K562 (cell line): ENCODE measurements around the gene TNNT1. TPM values are rescaled to one million over a fixed set of nuclear protein-coding genes. Genes with fewer than 3 reads are reported as not detected.

Source experiments
- BHLHE40 ChIP-seq: IDR thresholded peaks from 2 replicates; pipeline ENCODE4 v1.6.1; 2011; ENCODE audit warnings: low read length, improper control_type of control experiment
- CBX1 ChIP-seq: sonication (generic); IDR thresholded peaks from 2 replicates; pipeline ENCODE4 v1.6.1; 2016; ENCODE audit warnings: antibody characterized with exemption, low read depth, mild to moderate bottlenecking
- CCAR2 ChIP-seq: fragments of 200-400 bp; formaldehyde crosslinking; IDR thresholded peaks from 2 replicates; pipeline ENCODE4 v1.6.1; 2017; ENCODE audit warnings: mild to moderate bottlenecking, low read depth, low read length
- DNMT1 ChIP-seq: fragments of 450-650 bp; IDR thresholded peaks from 2 replicates; pipeline ENCODE4 v1.6.1; 2016; ENCODE audit warnings: antibody characterized with exemption, mild to moderate bottlenecking
- ESRRA ChIP-seq: fragments of 450-650 bp; IDR thresholded peaks from 2 replicates; pipeline ENCODE4 v1.6.1; 2014; ENCODE audit warnings: low read depth, mild to moderate bottlenecking, moderate library complexity, borderline replicate concordance
- GABPB2 ChIP-seq: fragments of 250-450 bp; sonication (Bioruptor Pico); conservative IDR thresholded peaks from 2 replicates; pipeline ENCODE4 v1.5.1; 2021; ENCODE audit warnings: mild to moderate bottlenecking
- MAFF ChIP-seq: IDR thresholded peaks from 2 replicates; pipeline ENCODE4 v1.6.1; 2012; ENCODE audit warnings: low read length, improper control_type of control experiment
- MED1 ChIP-seq: sonication (generic); formaldehyde crosslinking; IDR thresholded peaks from 2 replicates; pipeline ENCODE4 v1.8.1; 2023; ENCODE audit warnings: missing genetic modification reagents, borderline replicate concordance
- MEF2A ChIP-seq: IDR thresholded peaks from 2 replicates; pipeline ENCODE4 v1.6.1; 2011; ENCODE audit warnings: low read depth, mild to moderate bottlenecking, low read length, moderate library complexity; ENCODE audit not compliant: control insufficient read depth
- NCOR1 ChIP-seq: fragments of 450-650 bp; IDR thresholded peaks from 2 replicates; pipeline ENCODE4 v1.6.1; 2016; ENCODE audit warnings: mild to moderate bottlenecking, moderate library complexity
- SMAD2 ChIP-seq: fragments of 150-350 bp; IDR thresholded peaks from 2 replicates; pipeline ENCODE4 v1.6.1; 2014; ENCODE audit warnings: low read depth, mild to moderate bottlenecking, low read length
- SMARCB1 ChIP-seq: IDR thresholded peaks from 2 replicates; pipeline ENCODE4 v1.6.1; 2011; ENCODE audit warnings: improper control_type of control experiment, low read depth; ENCODE audit not compliant: insufficient read length
- STAG1 ChIP-seq: sonication (generic); formaldehyde crosslinking; IDR thresholded peaks from 2 replicates; pipeline ENCODE4 v1.5.0; 2020; ENCODE audit warnings: missing genetic modification reagents, borderline replicate concordance
- STAT6 ChIP-seq: sonication (generic); formaldehyde crosslinking; IDR thresholded peaks from 2 replicates; pipeline ENCODE4 v1.8.1; 2023; ENCODE audit warnings: mild to moderate bottlenecking, missing genetic modification reagents
- ZNF561 ChIP-seq: fragments of 450-650 bp; formaldehyde crosslinking; conservative IDR thresholded peaks from 2 replicates; pipeline ENCODE4 v1.4.0; 2020; ENCODE audit warnings: mild to moderate bottlenecking, moderate library complexity
- polyA plus RNA-seq, 8 experiments: library from polyadenylated mRNA; depleted of rRNA in 4 of 8; stranded (reverse) in 5 of 8; unstranded in 3 of 8; fragments of >200 nt; fragmentation: Nextera tagmentation in 2 of 8; fragmentation: Illumina TruSeq in 1 of 8; extraction: Ambion mirVana in 2 of 8; extraction: Trizol in 1 of 8; gene quantifications; 2 replicates each; pipeline versions ENCODE4 v1.2.1 to v1.2.3, GENCODE V29; 2011 to 2014; ENCODE audit warnings: inconsistent platforms in 1 of 8, missing spikeins in 1 of 8
- total RNA-seq, 7 experiments: library from RNA; depleted of rRNA in 6 of 7; stranded (reverse); fragments of >200 nt in 6 of 7; fragmentation: Illumina TruSeq in 2 of 7; extraction: Trizol in 2 of 7; gene quantifications; 2 replicates each; pipeline versions ENCODE4 v1.2.1 to v1.2.3, GENCODE V29; 2011 to 2021; ENCODE audit warnings: low replicate concordance in 1 of 7
- TF ChIP-seq, protein P1 (sequence below), 2 experiments: fragments of 450-650 bp; IDR thresholded peaks; 2 replicates each; pipeline ENCODE4 v1.6.1; 2016; ENCODE audit warnings: mild to moderate bottlenecking in 2 of 2, borderline replicate concordance in 1 of 2, low read depth in 1 of 2, moderate library complexity in 1 of 2
- TF ChIP-seq, protein P2 (sequence below): fragments of 250-450 bp; sonication (Bioruptor Pico); IDR thresholded peaks from 2 replicates; pipeline ENCODE4 v1.5.0; 2021

The TNNT1 gene
- total and polyA plus RNA-seq, 9 of the 15 experiments (the other 6 are each of a cell fraction or from before 2014, with no cell fraction given), result 31.8 to 390 (median 227) TPM

GRCh38 chr19:55117663-55118391 is 31.2 kb downstream of the TNNT1 start (continued):
- TF ChIP-seq STAT6 (no peak), MAFF (no peak), ESRRA (peak; percentile 13; the same call in 1 of the 2 replicates), ZNF561 (CRISPR knock-in tag) (no peak), CCAR2 (no peak), BHLHE40 (no peak), GABPB2 (CRISPR knock-in tag) (no peak), DNMT1 (no peak), STAG1 (CRISPR knock-in tag) (no peak), NCOR1 (no peak), MEF2A (no peak), SMARCB1 (no peak), CBX1 (0 out of 2 replicates have a peak, but pooled peaks have one; percentile 26), MED1 (CRISPR knock-in tag) (no peak), SMAD2 (no peak)
- TF ChIP-seq, protein P1, sequence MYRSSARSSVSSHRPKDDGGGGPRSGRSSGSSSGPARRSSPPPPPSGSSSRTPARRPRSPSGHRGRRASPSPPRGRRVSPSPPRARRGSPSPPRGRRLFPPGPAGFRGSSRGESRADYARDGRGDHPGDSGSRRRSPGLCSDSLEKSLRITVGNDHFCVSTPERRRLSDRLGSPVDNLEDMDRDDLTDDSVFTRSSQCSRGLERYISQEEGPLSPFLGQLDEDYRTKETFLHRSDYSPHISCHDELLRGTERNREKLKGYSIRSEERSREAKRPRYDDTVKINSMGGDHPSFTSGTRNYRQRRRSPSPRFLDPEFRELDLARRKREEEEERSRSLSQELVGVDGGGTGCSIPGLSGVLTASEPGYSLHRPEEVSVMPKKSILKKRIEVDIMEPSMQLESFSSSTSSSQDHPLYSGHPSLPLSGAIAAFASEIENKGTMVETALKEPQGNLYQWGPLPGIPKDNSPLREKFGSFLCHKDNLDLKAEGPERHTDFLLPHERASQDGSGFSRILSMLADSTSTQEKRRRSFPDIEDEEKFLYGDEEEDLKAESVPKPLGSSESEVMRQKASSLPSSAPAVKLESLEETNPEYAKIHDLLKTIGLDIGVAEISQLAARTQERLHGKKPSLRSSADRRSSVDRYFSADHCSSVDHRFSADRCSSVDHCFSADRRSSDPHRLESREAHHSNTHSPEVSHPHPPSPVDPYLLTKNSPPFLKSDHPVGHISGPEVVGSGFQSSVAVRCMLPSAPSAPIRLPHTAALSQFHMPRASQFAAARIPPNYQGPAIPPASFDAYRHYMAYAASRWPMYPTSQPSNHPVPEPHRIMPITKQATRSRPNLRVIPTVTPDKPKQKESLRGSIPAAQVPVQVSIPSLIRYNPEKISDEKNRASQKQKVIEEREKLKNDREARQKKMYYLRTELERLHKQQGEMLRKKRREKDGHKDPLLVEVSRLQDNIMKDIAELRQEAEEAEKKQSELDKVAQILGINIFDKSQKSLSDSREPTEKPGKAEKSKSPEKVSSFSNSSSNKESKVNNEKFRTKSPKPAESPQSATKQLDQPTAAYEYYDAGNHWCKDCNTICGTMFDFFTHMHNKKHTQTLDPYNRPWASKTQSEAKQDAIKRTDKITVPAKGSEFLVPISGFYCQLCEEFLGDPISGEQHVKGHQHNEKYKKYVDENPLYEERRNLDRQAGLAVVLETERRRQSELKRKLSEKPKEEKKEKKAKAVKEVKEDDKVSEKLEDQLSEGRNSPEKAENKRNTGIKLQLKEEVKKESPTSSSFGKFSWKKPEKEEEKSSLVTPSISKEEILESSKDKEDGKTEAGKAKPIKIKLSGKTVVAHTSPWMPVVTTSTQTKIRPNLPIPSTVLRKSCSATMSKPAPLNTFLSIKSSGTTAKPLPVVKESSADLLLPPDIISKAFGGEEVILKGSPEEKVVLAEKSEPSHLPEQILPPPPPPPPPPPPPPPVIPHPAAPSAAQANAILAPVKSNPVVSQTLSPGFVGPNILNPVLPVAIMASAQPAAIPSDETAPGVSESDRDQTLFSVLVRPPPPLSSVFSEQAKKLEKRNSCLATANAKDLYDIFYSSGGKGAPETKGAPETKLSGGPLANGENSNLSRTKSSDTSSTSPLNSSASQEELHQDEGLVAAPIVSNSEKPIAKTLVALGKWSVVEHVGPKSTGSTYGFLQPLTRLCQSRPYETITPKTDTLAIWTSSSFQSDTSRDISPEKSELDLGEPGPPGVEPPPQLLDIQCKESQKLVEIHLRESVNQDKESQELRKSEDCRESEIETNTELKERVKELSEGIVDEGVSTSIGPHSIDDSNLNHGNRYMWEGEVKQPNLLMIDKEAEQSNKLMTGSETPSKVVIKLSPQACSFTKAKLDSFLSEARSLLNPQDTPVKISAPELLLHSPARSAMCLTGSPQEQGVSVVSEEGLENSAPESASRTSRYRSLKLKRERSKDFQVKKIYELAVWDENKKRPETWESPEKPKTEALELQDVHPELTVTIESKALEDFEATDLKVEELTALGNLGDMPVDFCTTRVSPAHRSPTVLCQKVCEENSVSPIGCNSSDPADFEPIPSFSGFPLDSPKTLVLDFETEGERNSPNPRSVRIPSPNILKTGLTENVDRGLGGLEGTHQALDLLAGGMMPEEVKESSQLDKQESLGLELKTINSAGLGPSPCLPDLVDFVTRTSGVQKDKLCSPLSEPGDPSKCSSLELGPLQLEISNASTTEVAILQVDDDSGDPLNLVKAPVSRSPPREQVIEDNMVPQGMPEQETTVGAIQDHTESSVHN (IDR thresholded peaks at IDR 0.05; ENCODE audit: borderline replicate concordance in 1 of 2, low read depth in 1 of 2), result no peak
- TF ChIP-seq, protein P2, sequence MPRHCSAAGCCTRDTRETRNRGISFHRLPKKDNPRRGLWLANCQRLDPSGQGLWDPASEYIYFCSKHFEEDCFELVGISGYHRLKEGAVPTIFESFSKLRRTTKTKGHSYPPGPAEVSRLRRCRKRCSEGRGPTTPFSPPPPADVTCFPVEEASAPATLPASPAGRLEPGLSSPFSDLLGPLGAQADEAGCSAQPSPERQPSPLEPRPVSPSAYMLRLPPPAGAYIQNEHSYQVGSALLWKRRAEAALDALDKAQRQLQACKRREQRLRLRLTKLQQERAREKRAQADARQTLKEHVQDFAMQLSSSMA (CRISPR knock-in tag), result no peak
